Mesenchymal stem cell (in vitro differentiated cells and primary cell): ENCODE data around the gene WDR70. TPM values are rescaled to one million over a fixed set of nuclear protein-coding genes. Genes with fewer than 3 reads are reported as not detected.
"Not testable (repeated sequence)": the region's sequence is repeated elsewhere in the genome, so short reads cannot be mapped to it uniquely, and the experiment has no call there.

Experiments used
- DNase-seq: peaks from one replicate; pipeline ENCODE4 v3.0.0-alpha.2; 2013
- H2AFZ ChIP-seq: one replicate; pipeline ENCODE4 v1.6.1; 2013; ENCODE audit warnings: low read depth, mild to moderate bottlenecking, control low read depth, inconsistent platforms, low read length, moderate library complexity
- H2AK5ac ChIP-seq: 2 replicates; pipeline ENCODE4 v1.6.1; 2013; ENCODE audit warnings: low read length, moderate library complexity, mild to moderate bottlenecking, inconsistent platforms; ENCODE audit not compliant: severe bottlenecking
- H2BK120ac ChIP-seq: one replicate; pipeline ENCODE4 v1.6.1; 2013; ENCODE audit warnings: low read depth, mild to moderate bottlenecking, inconsistent platforms, low read length, moderate library complexity
- H2BK12ac ChIP-seq, 2 experiments: one replicate each; pipeline ENCODE4 v1.6.1; 2013; ENCODE audit warnings: inconsistent platforms in 2 of 2, low read length in 2 of 2, mild to moderate bottlenecking in 2 of 2, moderate library complexity in 2 of 2, control low read depth in 1 of 2
- H2BK15ac ChIP-seq: one replicate; pipeline ENCODE4 v1.6.1; 2013; ENCODE audit warnings: mild to moderate bottlenecking, low read depth, inconsistent platforms; ENCODE audit not compliant: poor library complexity, severe bottlenecking
- H2BK5ac ChIP-seq: 2 replicates; pipeline ENCODE4 v1.6.1; 2013; ENCODE audit warnings: low read depth, mild to moderate bottlenecking, low read length, control low read depth, inconsistent platforms; ENCODE audit not compliant: poor library complexity, severe bottlenecking
- H3K14ac ChIP-seq, 2 experiments: one replicate each; pipeline ENCODE4 v1.6.1; 2013; ENCODE audit warnings: inconsistent platforms in 2 of 2, low read length in 2 of 2, control low read depth in 1 of 2, mild to moderate bottlenecking in 1 of 2, moderate library complexity in 1 of 2
- H3K18ac ChIP-seq, 2 experiments: one replicate each; pipeline ENCODE4 v1.6.1; 2013; ENCODE audit warnings: inconsistent platforms in 2 of 2, low read length in 2 of 2, control low read depth in 1 of 2, low read depth in 1 of 2, mild to moderate bottlenecking in 1 of 2
- H3K23ac ChIP-seq, 2 experiments: one replicate each; pipeline ENCODE4 v1.6.1; 2013; ENCODE audit warnings: inconsistent platforms in 2 of 2, low read length in 2 of 2, mild to moderate bottlenecking in 2 of 2, moderate library complexity in 2 of 2, control low read depth in 1 of 2
- H3K27ac ChIP-seq: 2 replicates; pipeline ENCODE4 v1.5.1; 2013; ENCODE audit warnings: mild to moderate bottlenecking, moderate library complexity, low read length, control low read depth, inconsistent platforms; ENCODE audit not compliant: poor library complexity, severe bottlenecking
- H3K27me3 ChIP-seq, 2 experiments: 2 replicates each; pipeline versions ENCODE4 v1.6.1 to v1.7.0; 2013; ENCODE audit warnings: low read length in 2 of 2, mild to moderate bottlenecking in 2 of 2, moderate library complexity in 2 of 2, control low read depth in 1 of 2, inconsistent platforms in 1 of 2; ENCODE audit not compliant: control insufficient read depth in 1 of 2, insufficient read depth in 1 of 2
- H3K36me3 ChIP-seq, 2 experiments: 2 replicates each; pipeline versions ENCODE4 v1.6.1 to v1.7.0; 2013; ENCODE audit warnings: low read length in 2 of 2, control low read depth in 1 of 2, inconsistent platforms in 1 of 2, low read depth in 1 of 2, mild to moderate bottlenecking in 1 of 2; ENCODE audit not compliant: insufficient read depth in 2 of 2, control insufficient read depth in 1 of 2
- H3K4ac ChIP-seq, 2 experiments: one replicate each; pipeline ENCODE4 v1.6.1; 2013; ENCODE audit warnings: inconsistent platforms in 2 of 2, low read length in 2 of 2, mild to moderate bottlenecking in 2 of 2, moderate library complexity in 2 of 2, control low read depth in 1 of 2, low read depth in 1 of 2
- H3K4me1 ChIP-seq: 2 replicates; pipeline ENCODE4 v1.6.1; 2013; ENCODE audit warnings: low read depth, low read length, control low read depth; ENCODE audit not compliant: control insufficient read depth, insufficient read depth
- H3K4me2 ChIP-seq: 2 replicates; pipeline ENCODE4 v1.6.1; 2013; ENCODE audit warnings: low read length, mild to moderate bottlenecking, inconsistent platforms; ENCODE audit not compliant: poor library complexity, severe bottlenecking
- H3K4me3 ChIP-seq, 2 experiments: 2 replicates each; pipeline versions ENCODE4 v1.5.1 to v1.7.0; 2013; ENCODE audit warnings: low read length in 2 of 2, mild to moderate bottlenecking in 2 of 2, control low read depth in 1 of 2, low read depth in 1 of 2; ENCODE audit not compliant: insufficient read depth in 1 of 2
- H3K79me1 ChIP-seq: replicated peaks from 2 replicates; pipeline ENCODE4 v1.6.1; 2013; ENCODE audit warnings: mild to moderate bottlenecking, control low read depth, low read length, inconsistent platforms; ENCODE audit not compliant: poor library complexity, severe bottlenecking
- H3K9ac ChIP-seq: 2 replicates; pipeline ENCODE4 v1.7.0; 2013; ENCODE audit warnings: mild to moderate bottlenecking, low read length, moderate library complexity
- H3K9me3 ChIP-seq: 2 replicates; pipeline ENCODE4 v1.7.0; 2013; ENCODE audit warnings: mild to moderate bottlenecking, low read length; ENCODE audit not compliant: control insufficient read depth
- H4K8ac ChIP-seq: one replicate; pipeline ENCODE4 v1.6.1; 2013; ENCODE audit warnings: inconsistent platforms, mild to moderate bottlenecking, low read length, moderate library complexity
- H4K91ac ChIP-seq: one replicate; pipeline ENCODE4 v1.6.1; 2013; ENCODE audit warnings: mild to moderate bottlenecking, low read length, inconsistent platforms
- WGBS: methylation state at CpG from one replicate; pipeline ENCODE4 v1.1.7; 2013; ENCODE audit warnings: mixed read lengths; 5-methylcytosine and 5-hydroxymethylcytosine counted together
- polyA plus RNA-seq, 2 experiments: library from polyadenylated mRNA; stranded (reverse); fragments of 200-250 nt; gene quantifications; one replicate each; pipeline ENCODE4 v1.2.3, GENCODE V29; 2013

Gene WDR70
- polyA plus RNA-seq (2013, experiment 1 of 2): 24.4 TPM
- polyA plus RNA-seq (2013, experiment 2 of 2): 24.6 TPM

- not testable (repeated sequence) for H3K79me1 ChIP-seq, H2BK12ac ChIP-seq, H3K4me1 ChIP-seq, H3K4ac ChIP-seq, H3K23ac ChIP-seq, H2BK15ac ChIP-seq, H3K9me3 ChIP-seq, H3K14ac ChIP-seq, H3K27me3 ChIP-seq, H2BK5ac ChIP-seq, H2BK120ac ChIP-seq, H4K91ac ChIP-seq, H2AK5ac ChIP-seq, H3K27ac ChIP-seq
- Histone ChIP-seq H2AFZ (peak within 1 kb of the TSS; percentile 63), H3K9ac (peak within 1 kb of the TSS; percentile 92), H3K4me2 (peak within 1 kb of the TSS; percentile 51), H4K8ac (peak within 1 kb of the TSS; percentile 49), H3K4me3 (peak within 1 kb of the TSS; percentile 75 to 88), H3K18ac (peak within 1 kb of the TSS in 1 of 2 experiments; percentile 40), H3K36me3 (peaks cover 16 to 29% of the 10 kb centered on the region in 2 experiments)
- under 1% methylated on average over 36 of the region's 39 CpGs for WGBS
- peak; percentile 90 for DNase-seq
Observed at GRCh38 chr5:37379100-37379628, at the start of gene WDR70. Gene WDR70 (plus strand): TSS chr5:37379318. CDS start chr5:37379368, 50 bp downstream.

- H2AK5ac ChIP-seq, H3K27ac ChIP-seq, H3K27me3 ChIP-seq, H2AFZ ChIP-seq, H4K8ac ChIP-seq, H3K9me3 ChIP-seq, DNase-seq, H3K4ac ChIP-seq, H3K18ac ChIP-seq, H4K91ac ChIP-seq, H3K4me1 ChIP-seq, H3K14ac ChIP-seq, H2BK120ac ChIP-seq, H2BK15ac ChIP-seq, H2BK5ac ChIP-seq, H3K4me3 ChIP-seq, H3K4me2 ChIP-seq, H3K9ac ChIP-seq, H3K23ac ChIP-seq, H2BK12ac ChIP-seq: not testable (repeated sequence)
- 98% methylated on average over 10 of the region's 12 CpGs for WGBS
- Histone ChIP-seq H3K36me3 (peaks cover 31 to 81% of the 10 kb centered on the region in 2 experiments), H3K79me1 (peaks cover 21% of the 10 kb centered on the region)
Observed at GRCh38 chr5:37334754-37335153, 44.4 kb upstream of the WDR70 start.

DNA sequence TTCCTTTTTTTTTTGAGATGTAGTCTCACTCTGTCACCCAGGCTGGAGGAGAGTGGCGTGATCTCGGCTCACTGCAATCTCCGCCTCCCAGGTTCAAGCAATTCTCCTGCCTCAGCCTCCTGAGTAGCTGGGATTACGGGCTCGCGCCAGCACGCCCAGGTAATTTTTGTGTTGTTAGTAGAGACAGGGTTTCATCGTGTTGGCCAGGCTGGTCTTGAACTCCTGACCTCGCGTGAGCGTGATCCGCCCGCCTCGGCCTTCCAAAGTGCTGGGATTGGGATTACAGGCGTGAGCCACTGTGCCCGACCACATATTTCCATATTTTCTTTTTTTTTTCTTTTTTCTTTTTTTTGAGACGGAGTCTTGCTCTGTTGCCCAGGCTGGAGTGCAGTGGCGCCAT, 36.4 kb upstream of the WDR70 start:
- not testable (repeated sequence) for H3K4me3 ChIP-seq, H3K18ac ChIP-seq, H2AK5ac ChIP-seq, H3K23ac ChIP-seq, H3K27me3 ChIP-seq, H2BK120ac ChIP-seq, H3K9me3 ChIP-seq, H2BK15ac ChIP-seq, H3K4me2 ChIP-seq, H2AFZ ChIP-seq, H2BK5ac ChIP-seq, DNase-seq, H3K27ac ChIP-seq, H3K4ac ChIP-seq, H3K14ac ChIP-seq, H3K4me1 ChIP-seq, H4K8ac ChIP-seq, H4K91ac ChIP-seq, H2BK12ac ChIP-seq, H3K9ac ChIP-seq
- Histone ChIP-seq H3K36me3 (peaks cover 47 to 77% of the 10 kb centered on the region in 2 experiments), H3K79me1 (peaks cover 15% of the 10 kb centered on the region)
- 96% methylated on average over 18 of the region's 18 CpGs for WGBS

- H3K23ac ChIP-seq: no peak overlapping the region
- H3K18ac ChIP-seq: no peak overlapping the region
- H3K27me3 ChIP-seq: no peaks in the 10 kb centered on the region
- H2BK15ac ChIP-seq: no peak overlapping the region
- no peak overlapping the region for H2BK120ac ChIP-seq
- H3K4me2 ChIP-seq: no peak overlapping the region
- peaks cover 1% of the 10 kb centered on the region for H3K4me1 ChIP-seq
- no peaks in the 10 kb centered on the region for H3K9me3 ChIP-seq
- H3K4ac ChIP-seq: no peak overlapping the region
- no peak overlapping the region for H2BK5ac ChIP-seq
- WGBS: 96% methylated on average over 5 of the region's 6 CpGs
- no peak overlapping the region for H2BK12ac ChIP-seq
- no peak overlapping the region for H2AFZ ChIP-seq
- no peak overlapping the region for H4K91ac ChIP-seq
- no peak overlapping the region for H3K27ac ChIP-seq
- no peak overlapping the region for H3K4me3 ChIP-seq
- no peak overlapping the region for H3K9ac ChIP-seq
- no peak overlapping the region for H4K8ac ChIP-seq
- H2AK5ac ChIP-seq: no peak overlapping the region
- H3K36me3 ChIP-seq: peaks cover 40 to 67% of the 10 kb centered on the region in 2 experiments
- H3K79me1 ChIP-seq: peaks cover 20% of the 10 kb centered on the region
- no peak for DNase-seq
- no peak overlapping the region for H3K14ac ChIP-seq
Observed at GRCh38 chr5:37355161-37355560, 24.0 kb upstream of the WDR70 start.
